ENCODE results near the gene CEBPA. TPM values are rescaled to one million over a fixed set of nuclear protein-coding genes. Genes with fewer than 3 reads are reported as not detected.

CEBPA gene
- polyA plus RNA-seq, 1 donor from 2014 or later: 0.15 TPM

GRCh38 chr19:33252418-33252962, 49.8 kb downstream of the CEBPA start:
- H3K9me3 Mint-ChIP-seq: no peaks in the 10 kb centered on the region
- no peaks in the 10 kb centered on the region for H3K36me3 Mint-ChIP-seq
- H3K4me1 Mint-ChIP-seq: peaks cover 0 to 1% (median 0%) of the 10 kb centered on the region in 3 donors
- H3K27me3 Mint-ChIP-seq: peaks cover 10% of the 10 kb centered on the region
- no peak overlapping the region for H3K27ac Mint-ChIP-seq
- H3K4me3 Mint-ChIP-seq: no peak overlapping the region

GRCh38 chr19:33251526-33252090, 50.7 kb downstream of the CEBPA start:
- Mint-ChIP-seq H3K27ac (no peak overlapping the region), H3K4me1 (peaks cover 0 to 1% (median 0%) of the 10 kb centered on the region in 3 donors), H3K27me3 (peaks cover 7% of the 10 kb centered on the region), H3K9me3 (no peaks in the 10 kb centered on the region), H3K4me3 (no peak overlapping the region), H3K36me3 (no peaks in the 10 kb centered on the region)

DNA sequence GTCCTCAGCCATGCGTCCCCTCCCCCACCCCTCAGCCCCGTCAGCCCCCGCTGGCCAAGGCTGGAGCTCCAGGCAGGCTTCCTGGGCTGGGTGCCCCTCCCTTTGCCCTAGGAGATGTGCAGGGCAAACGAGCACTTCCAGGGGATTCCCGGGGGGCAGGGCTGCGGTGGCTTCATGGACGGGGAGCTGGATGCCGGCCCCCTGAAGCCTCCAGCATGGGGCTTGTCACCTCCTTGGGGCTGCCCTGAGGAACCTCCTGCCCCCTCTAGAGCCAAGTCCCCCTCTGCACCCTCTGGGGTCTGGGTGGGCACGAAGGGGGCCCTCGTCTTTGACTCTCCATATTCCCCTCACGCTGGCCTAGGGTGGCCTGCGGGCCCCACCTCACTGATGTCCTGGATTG, 51.3 kb downstream of the CEBPA start:
- peaks cover 0 to 1% (median 0%) of the 10 kb centered on the region in 3 donors for H3K4me1 Mint-ChIP-seq
- no peaks in the 10 kb centered on the region for H3K9me3 Mint-ChIP-seq
- H3K4me3 Mint-ChIP-seq: no peak overlapping the region
- H3K27me3 Mint-ChIP-seq: peaks cover 7% of the 10 kb centered on the region
- H3K27ac Mint-ChIP-seq: no peak overlapping the region
- H3K36me3 Mint-ChIP-seq: no peaks in the 10 kb centered on the region

GRCh38 chr19:33250500-33250899, 51.8 kb downstream of the CEBPA start:
- Mint-ChIP-seq H3K27ac (no peak overlapping the region), H3K36me3 (no peaks in the 10 kb centered on the region), H3K4me1 (no peaks in the 10 kb centered on the region), H3K4me3 (no peak overlapping the region), H3K9me3 (no peaks in the 10 kb centered on the region), H3K27me3 (peaks cover 3% of the 10 kb centered on the region)

Other genes with a start within 250 kb of the CEBPA start
- 3.7 TPM for gene RHPN2, start 237.6 kb downstream of the CEBPA start, polyA plus RNA-seq
- 7.0 TPM for gene GPATCH1, start 221.4 kb downstream of the CEBPA start, polyA plus RNA-seq
- gene WDR88, start 170.4 kb downstream of the CEBPA start, polyA plus RNA-seq: 0.13 TPM
- not detected for gene LRP3, start 108.2 kb downstream of the CEBPA start, polyA plus RNA-seq
- not detected for gene SLC7A10, start 76.7 kb downstream of the CEBPA start, polyA plus RNA-seq
- gene CEBPG, start 71.2 kb upstream of the CEBPA start, polyA plus RNA-seq: 15.2 TPM
- 91.1 TPM for gene PEPD, start 219.3 kb upstream of the CEBPA start, polyA plus RNA-seq